A673 (cell line): ENCODE data around the gene NAV2. TPM values are rescaled to one million over a fixed set of nuclear protein-coding genes. Genes with fewer than 3 reads are reported as not detected.

Experiments
- BruUV-seq: library from RNA; stranded (reverse); fragments of 400-500 nt; replicated peaks from 2 replicates; lab custom pipeline; 2021; lab: Mats Ljungman, UMichigan
- CTCF ChIA-PET: fragments of 300-600 bp; sonication (Branson Sonifier 250); formaldehyde crosslinking; loops from one replicate; lab custom pipeline; 2022; ENCODE audit warnings: antibody characterized with exemption; lab: Charles Lee
- POLR2A ChIA-PET: fragments of 300-600 bp; sonication (Branson Sonifier 250); formaldehyde crosslinking; loops from one replicate; lab custom pipeline; 2022; ENCODE audit warnings: antibody characterized with exemption; ENCODE audit not compliant: low non-redundant PET; lab: Charles Lee
- DNase-seq: peaks from one replicate; pipeline ENCODE4 v3.0.0-alpha.2; 2015; ENCODE audit warnings: low spot score
- H3K27ac ChIP-seq: fragments of 200-600 bp; sonication (generic); 2 replicates; pipeline ENCODE4 v1.5.1; 2016; ENCODE audit warnings: mixed run types, low read depth, mild to moderate bottlenecking, mixed read lengths, antibody characterized with exemption, low read length; ENCODE audit not compliant: poor library complexity, severe bottlenecking
- H3K27me3 ChIP-seq: fragments of 200-600 bp; sonication (generic); replicated peaks from 2 replicates; pipeline ENCODE4 v1.6.1; 2017; ENCODE audit warnings: mixed run types, low read depth, mild to moderate bottlenecking, mixed read lengths, antibody characterized with exemption, low read length; ENCODE audit not compliant: insufficient read depth, poor library complexity
- H3K36me3 ChIP-seq: fragments of 200-600 bp; sonication (generic); 2 replicates; pipeline ENCODE4 v1.6.1; 2016; ENCODE audit warnings: mixed run types, mild to moderate bottlenecking, mixed read lengths, antibody characterized with exemption, low read length; ENCODE audit not compliant: insufficient read depth, poor library complexity, severe bottlenecking
- H3K4me1 ChIP-seq: fragments of 200-600 bp; sonication (generic); 2 replicates; pipeline ENCODE4 v1.6.1; 2017; ENCODE audit warnings: mixed run types, mild to moderate bottlenecking, mixed read lengths, antibody characterized with exemption, low read length; ENCODE audit not compliant: insufficient read depth, poor library complexity, severe bottlenecking
- H3K4me3 ChIP-seq: fragments of 200-600 bp; sonication (generic); 2 replicates; pipeline ENCODE4 v1.5.1; 2016; ENCODE audit warnings: low read depth, mixed run types, mild to moderate bottlenecking, mixed read lengths, low read length; ENCODE audit not compliant: poor library complexity, severe bottlenecking
- H3K9me3 ChIP-seq: fragments of 200-600 bp; sonication (generic); 2 replicates; pipeline ENCODE4 v1.6.1; 2016; ENCODE audit warnings: mixed run types, low read depth, mild to moderate bottlenecking, mixed read lengths, antibody characterized with exemption, low read length; ENCODE audit not compliant: poor library complexity, severe bottlenecking
- CTCF ChIP-seq: fragments of 300-800, 200-600 bp; sonication (generic); conservative IDR thresholded peaks from 2 replicates; pipeline ENCODE4 v1.5.1; 2017; ENCODE audit warnings: low read depth, mild to moderate bottlenecking, antibody characterized with exemption, low read length, moderate library complexity, mixed read lengths
- EZH2 ChIP-seq: fragments of 200-600 bp; sonication (generic); IDR thresholded peaks from 2 replicates; pipeline ENCODE4 v1.6.1; 2017; ENCODE audit warnings: borderline replicate concordance, low read depth, mild to moderate bottlenecking, mixed read lengths, antibody characterized with exemption, low read length; ENCODE audit not compliant: poor library complexity, severe bottlenecking
- intact Hi-C: fragments of 100-400 bp; cut with micrococcal nuclease; formaldehyde crosslinking; loops from one replicate; pipeline ENCODE4 v1.10.0; 2022; ENCODE audit not compliant: unreplicated experiment
- total RNA-seq: library from RNA; stranded (reverse); gene quantifications from 2 replicates; pipeline ENCODE4 v1.2.3, GENCODE V29; 2021

Gene NAV2
- total RNA-seq, 1 experiment from 2014 or later: not detected

DNA sequence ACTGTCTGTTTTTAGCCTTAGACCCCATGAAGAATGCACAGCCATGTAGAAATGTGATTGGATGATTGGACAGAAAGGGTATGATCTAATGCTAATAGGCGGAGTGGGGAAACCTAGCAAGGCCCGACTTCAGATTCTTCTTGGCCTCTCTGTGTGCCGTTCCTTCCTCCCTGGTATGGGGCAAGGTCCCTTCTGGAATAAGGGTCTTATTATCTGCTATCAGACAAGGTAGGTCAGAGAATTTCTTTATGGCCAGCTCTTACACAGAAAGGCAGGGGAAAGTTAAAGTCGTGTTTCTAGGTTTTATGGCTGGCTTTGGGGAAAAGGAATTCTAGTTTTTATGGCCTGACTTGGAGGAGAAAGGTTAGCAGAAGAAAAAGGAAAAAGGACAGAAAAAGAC, 417.0 kb downstream of the NAV2 start:
- no peak for TF ChIP-seq EZH2
- no peak for TF ChIP-seq CTCF
- no peaks in the 10 kb centered on the region for H3K9me3 ChIP-seq
- ChIA-PET POLR2A (no interaction called here), CTCF (no interaction called here)
- no peaks in the 10 kb centered on the region for H3K27me3 ChIP-seq
- no peak overlapping the region for H3K27ac ChIP-seq
- H3K4me3 ChIP-seq: no peak overlapping the region
- BruUV-seq: no TSS peak
- no peaks in the 10 kb centered on the region for H3K4me1 ChIP-seq
- DNase-seq: no peak
- H3K36me3 ChIP-seq: no peaks in the 10 kb centered on the region
- intact Hi-C loops: loop anchor here (5.0 to 10.0 kb wide), 3 partner anchors 177 to 485 kb away; no protein-coding TSS in a partner anchor

GRCh38 chr11:20131788-20132666, 419.4 kb downstream of the NAV2 start:
- BruUV-seq: no TSS peak
- Histone ChIP-seq H3K27me3 (no peaks in the 10 kb centered on the region), H3K36me3 (no peaks in the 10 kb centered on the region), H3K27ac (no peak overlapping the region), H3K4me1 (no peaks in the 10 kb centered on the region), H3K9me3 (no peaks in the 10 kb centered on the region), H3K4me3 (peak overlapping the region; percentile 36)
- intact Hi-C loops: loop anchor here (5.0 kb wide), 1 partner anchor 180 kb away; no protein-coding TSS in a partner anchor
- TF ChIP-seq CTCF (peak; percentile 83), EZH2 (no peak)
- ChIA-PET CTCF (interaction anchor here (0.6 to 0.8 kb wide), 4 partner anchors 10 to 229 kb away, joined by 3 to 5 read pairs (median 3); no protein-coding TSS in a partner anchor), POLR2A (interaction anchor here (0.7 kb wide), 1 partner anchor 681 kb away, joined by 5 read pairs; no protein-coding TSS in a partner anchor)
- DNase-seq: peak; percentile 58

DNA sequence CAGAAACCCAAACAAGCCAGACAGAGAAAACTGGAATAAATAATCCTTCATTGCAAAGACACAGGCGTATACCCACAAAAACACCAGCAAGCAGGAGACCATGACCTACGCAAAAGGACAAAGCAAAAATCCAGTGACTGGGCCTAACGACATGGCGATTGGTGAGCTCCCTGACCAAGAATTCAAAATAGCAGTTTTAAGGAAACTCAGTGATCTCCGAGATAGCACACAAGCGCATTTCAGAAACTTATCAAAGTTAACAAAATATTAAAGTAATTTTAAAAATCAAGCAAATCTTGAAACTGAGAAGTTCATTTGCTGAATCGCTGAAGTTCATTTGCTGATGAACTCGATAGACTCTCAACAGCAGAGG, 420.0 kb downstream of the NAV2 start:
- TF ChIP-seq EZH2: no peak
- peak; percentile 3; the same call in 1 of the 2 replicates for TF ChIP-seq CTCF
- ChIA-PET CTCF (interaction anchor here (0.6 to 0.8 kb wide), 4 partner anchors 9 to 229 kb away, joined by 3 to 5 read pairs (median 3); no protein-coding TSS in a partner anchor), POLR2A (no interaction called here)
- Histone ChIP-seq H3K9me3 (no peaks in the 10 kb centered on the region), H3K27me3 (no peaks in the 10 kb centered on the region), H3K27ac (no peak overlapping the region), H3K4me3 (no peak overlapping the region), H3K36me3 (no peaks in the 10 kb centered on the region), H3K4me1 (no peaks in the 10 kb centered on the region)
- BruUV-seq: no TSS peak
- DNase-seq: no peak
- intact Hi-C loops: loop anchor here (5.0 kb wide), 1 partner anchor 180 kb away; no protein-coding TSS in a partner anchor
